DMS114 treated with DMSO at 0.1 percent for 48 hours (cell line): Measurements from ENCODE around the gene ACAP1.

ENCODE experiments used
- DNase-seq: peaks from one replicate; lab custom pipeline; 2025; ENCODE audit not compliant: unreplicated experiment; lab: John Stamatoyannopoulos, UW

The ACAP1 gene

GRCh38 chr17:7336240-7337175 lies at the start of gene ACAP1:
TSS of gene ACAP1 (plus strand) at chr17:7336529. CDS start at chr17:7336735, 206 bp downstream.
- DNase-seq, result no peak

GRCh38 chr17:7289256-7290032 lies 46.9 kb upstream of the ACAP1 start:
- DNase-seq, result no peak

GRCh38 chr17:7290166-7290565 lies 46.2 kb upstream of the ACAP1 start:
- no peak for DNase-seq

GRCh38 chr17:7290685-7291084 lies 45.6 kb upstream of the ACAP1 start:
- DNase-seq, result no peak

GRCh38 chr17:7292194-7292593 lies 44.1 kb upstream of the ACAP1 start:
- DNase-seq, result no peak

GRCh38 chr17:7292729-7293128 lies 43.6 kb upstream of the ACAP1 start:
- no peak for DNase-seq

GRCh38 chr17:7293159-7293558 lies 43.2 kb upstream of the ACAP1 start:
- DNase-seq, result no peak

GRCh38 chr17:7293816-7294613 lies 42.3 kb upstream of the ACAP1 start:
- DNase-seq, result no peak

GRCh38 chr17:7294614-7295153 lies 41.6 kb upstream of the ACAP1 start, which contains the start of gene YBX2:
TSS of gene YBX2 (minus strand) at chr17:7294639. CDS start at chr17:7294500, 139 bp downstream.
- DNase-seq, result peak; percentile 70

GRCh38 chr17:7295230-7296180 lies 40.8 kb upstream of the ACAP1 start:
- no peak for DNase-seq

GRCh38 chr17:7296189-7296861 lies 40.0 kb upstream of the ACAP1 start:
- peak; percentile 65 for DNase-seq

GRCh38 chr17:7304179-7304578 lies 32.1 kb upstream of the ACAP1 start:
- no peak for DNase-seq

GRCh38 chr17:7306911-7307685 lies 29.2 kb upstream of the ACAP1 start, which contains the start of gene EIF5A:
TSS of gene EIF5A (plus strand) at chr17:7307628. CDS start at chr17:7309636, 2,008 bp downstream.
- peak; percentile 100 for DNase-seq

GRCh38 chr17:7307686-7308624 lies 28.4 kb upstream of the ACAP1 start:
- DNase-seq, result no peak

GRCh38 chr17:7308625-7309433 lies 27.5 kb upstream of the ACAP1 start:
- DNase-seq, result peak; percentile 81

GRCh38 chr17:7309628-7310027 lies 26.7 kb upstream of the ACAP1 start:
- DNase-seq, result no peak
